Neural cell (in vitro differentiated cells): Measurements from ENCODE around the gene PFDN6. TPM values are rescaled to one million over a fixed set of nuclear protein-coding genes. Genes with fewer than 3 reads are reported as not detected.

Source experiments
- H2AFZ ChIP-seq: fragments of 200-600, 300-800 bp; sonication (generic), shearing (Covaris generic); 2 replicates; pipeline ENCODE4 v1.6.0; 2014; ENCODE audit warnings: low read depth, mild to moderate bottlenecking, antibody characterized with exemption, low read length, moderate library complexity
- H3F3A ChIP-seq: fragments of 200-600 bp; shearing (Covaris generic); 2 replicates; pipeline ENCODE4 v1.6.1; 2016; ENCODE audit warnings: mild to moderate bottlenecking, moderate library complexity, mixed read lengths, antibody characterized with exemption, low read length; ENCODE audit not compliant: insufficient read depth, poor library complexity, severe bottlenecking
- H3K27ac ChIP-seq: fragments of 200-600, 300-800 bp; sonication (generic), shearing (Covaris generic); 2 replicates; pipeline ENCODE4 v1.5.1; 2014; ENCODE audit warnings: mild to moderate bottlenecking, low read length, moderate library complexity
- H3K27me3 ChIP-seq: fragments of 300-800, 200-600 bp; sonication (generic), shearing (Covaris generic); 2 replicates; pipeline ENCODE4 v1.6.0; 2014; ENCODE audit warnings: mild to moderate bottlenecking, low read depth, low read length, moderate library complexity; ENCODE audit not compliant: insufficient read depth
- H3K36me3 ChIP-seq: fragments of 300-800, 200-600 bp; sonication (generic), shearing (Covaris generic); 2 replicates; pipeline ENCODE4 v1.5.1; 2014; ENCODE audit warnings: mild to moderate bottlenecking, antibody characterized with exemption, low read length, moderate library complexity; ENCODE audit not compliant: insufficient read depth
- H3K4me2 ChIP-seq: fragments of 300-800, 200-600 bp; sonication (generic), shearing (Covaris generic); 2 replicates; pipeline ENCODE4 v1.6.0; 2014; ENCODE audit warnings: mild to moderate bottlenecking, low read length
- H3K4me3 ChIP-seq: fragments of 300-800, 200-600 bp; sonication (generic), shearing (Covaris generic); 2 replicates; pipeline ENCODE4 v1.5.1; 2014; ENCODE audit warnings: mild to moderate bottlenecking, low read length, moderate library complexity
- H3K79me2 ChIP-seq: fragments of 200-600 bp; shearing (Covaris generic); replicated peaks from 2 replicates; pipeline ENCODE4 v1.6.0; 2014; ENCODE audit warnings: mild to moderate bottlenecking, low read length, moderate library complexity; ENCODE audit not compliant: insufficient read depth
- H3K9ac ChIP-seq: fragments of 300-800, 200-600 bp; sonication (generic), shearing (Covaris generic); 2 replicates; pipeline ENCODE4 v1.6.1; 2016; ENCODE audit warnings: mild to moderate bottlenecking, low read length, mixed read lengths
- H3K9me2 ChIP-seq: fragments of 200-600 bp; shearing (Covaris generic); 2 replicates; pipeline ENCODE4 v1.6.1; 2016; ENCODE audit warnings: mild to moderate bottlenecking, low read length, mixed read lengths; ENCODE audit not compliant: insufficient read depth
- H3K9me3 ChIP-seq: fragments of 200-600, 300-800 bp; sonication (generic), shearing (Covaris generic); 2 replicates; pipeline ENCODE4 v1.6.1; 2016; ENCODE audit warnings: mild to moderate bottlenecking, mixed run types, low read length, moderate library complexity, mixed read lengths
- H4K20me1 ChIP-seq: fragments of 200-600 bp; shearing (Covaris generic); 2 replicates; pipeline ENCODE4 v1.6.1; 2016; ENCODE audit warnings: mild to moderate bottlenecking, mixed run types; ENCODE audit not compliant: insufficient read depth
- CTCF ChIP-seq: fragments of 450-650 bp; IDR thresholded peaks from 2 replicates; pipeline ENCODE4 v1.5.1; 2014; ENCODE audit warnings: antibody characterized with exemption, mild to moderate bottlenecking, moderate library complexity; ENCODE audit not compliant: poor library complexity, severe bottlenecking
- EP300 ChIP-seq: fragments of 450-650 bp; conservative IDR thresholded peaks from 2 replicates; pipeline ENCODE4 v1.6.1; 2014; ENCODE audit warnings: antibody characterized with exemption, mild to moderate bottlenecking, moderate library complexity; ENCODE audit not compliant: poor library complexity, severe bottlenecking
- EZH2 ChIP-seq: fragments of 200-600, 300-800 bp; shearing (Covaris generic), sonication (generic); IDR thresholded peaks from 2 replicates; pipeline ENCODE4 v1.6.1; 2014; ENCODE audit warnings: antibody characterized with exemption, low read length, borderline replicate concordance, mild to moderate bottlenecking; ENCODE audit not compliant: insufficient read depth, poor library complexity, severe bottlenecking
- MXI1 ChIP-seq: fragments of 450-650 bp; conservative IDR thresholded peaks from 2 replicates; pipeline ENCODE4 v1.6.1; 2014; ENCODE audit warnings: antibody characterized with exemption, mild to moderate bottlenecking; ENCODE audit not compliant: poor library complexity, severe bottlenecking
- POLR2AphosphoS5 ChIP-seq: IDR thresholded peaks from 2 replicates; pipeline ENCODE4 v1.6.1; 2012
- RAD21 ChIP-seq: fragments of 450-650 bp; conservative IDR thresholded peaks from 2 replicates; pipeline ENCODE4 v1.6.1; 2014; ENCODE audit warnings: antibody characterized with exemption, mild to moderate bottlenecking, moderate library complexity
- REST ChIP-seq: IDR thresholded peaks from 2 replicates; pipeline ENCODE4 v1.6.1; 2012; ENCODE audit warnings: borderline replicate concordance
- SMC3 ChIP-seq: fragments of 450-650 bp; conservative IDR thresholded peaks from 2 replicates; pipeline ENCODE4 v1.6.1; 2014; ENCODE audit warnings: antibody characterized with exemption, mild to moderate bottlenecking, moderate library complexity; ENCODE audit not compliant: poor library complexity
- TAF1 ChIP-seq: IDR thresholded peaks from 2 replicates; pipeline ENCODE4 v1.6.1; 2012; ENCODE audit warnings: low read depth
- polyA plus RNA-seq: library from polyadenylated mRNA; depleted of rRNA; stranded (reverse); fragments of >200 nt; gene quantifications from 2 replicates; pipeline ENCODE4 v1.2.3, GENCODE V29; 2014

Gene PFDN6
- polyA plus RNA-seq, 1 donor from 2014 or later, result 109 TPM

DNA sequence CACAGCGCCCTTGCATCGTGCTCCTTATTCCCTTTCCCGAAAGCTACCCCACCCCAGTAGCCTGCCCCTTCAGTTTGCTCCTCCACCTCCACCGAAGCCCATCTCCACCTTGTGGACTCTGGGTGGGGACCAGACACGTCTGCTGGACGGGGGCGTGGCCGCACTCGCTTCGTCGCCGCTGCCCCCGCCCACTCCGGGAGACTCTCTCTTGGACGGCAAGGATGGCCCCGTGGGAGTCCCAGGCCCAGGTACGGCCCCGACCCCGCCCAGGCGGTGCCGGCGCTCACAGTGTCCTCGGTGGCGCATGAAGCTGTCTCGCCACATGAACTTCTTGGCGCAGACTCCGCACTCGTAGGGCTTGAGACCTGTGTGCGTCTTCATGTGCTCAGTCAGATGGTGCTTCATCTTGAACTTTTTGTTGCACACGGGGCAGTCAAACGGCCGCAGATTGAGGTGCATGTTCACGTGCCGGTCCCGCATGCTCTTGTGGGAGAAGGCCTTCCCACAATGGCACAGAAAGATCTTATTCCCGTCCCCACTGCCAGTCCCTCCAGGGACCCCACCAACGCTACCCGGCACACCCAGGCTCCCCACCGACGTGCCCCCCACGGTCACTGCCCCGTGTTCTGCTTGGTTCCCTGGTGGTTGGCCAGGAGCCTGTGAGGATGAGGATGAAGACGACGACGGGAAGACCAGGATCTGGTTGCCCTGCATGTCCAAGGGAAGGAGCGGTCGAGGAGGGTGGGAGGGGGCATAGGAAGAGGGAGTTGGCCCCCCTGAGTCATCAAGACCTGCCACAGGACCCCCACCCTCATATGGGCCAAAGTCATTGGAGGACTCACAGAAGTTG lies 25.8 kb downstream of the PFDN6 start:
- TF ChIP-seq CTCF, result no peak
- H3K9me3 ChIP-seq, result no peaks in the 10 kb centered on the region
- H3K4me2 ChIP-seq, result no peak overlapping the region
- H3K9me2 ChIP-seq, result no peaks in the 10 kb centered on the region
- H3K79me2 ChIP-seq, result peaks cover 3% of the 10 kb centered on the region
- H3K36me3 ChIP-seq, result peaks cover 4% of the 10 kb centered on the region
- H3F3A ChIP-seq, result peaks cover 6% of the 10 kb centered on the region
- peaks cover 25% of the 10 kb centered on the region for H3K27me3 ChIP-seq
- no peak overlapping the region for H2AFZ ChIP-seq
- no peaks in the 10 kb centered on the region for H4K20me1 ChIP-seq
- H3K4me3 ChIP-seq, result no peak overlapping the region
- H3K9ac ChIP-seq, result no peak overlapping the region
- H3K27ac ChIP-seq, result no peak overlapping the region

DNA sequence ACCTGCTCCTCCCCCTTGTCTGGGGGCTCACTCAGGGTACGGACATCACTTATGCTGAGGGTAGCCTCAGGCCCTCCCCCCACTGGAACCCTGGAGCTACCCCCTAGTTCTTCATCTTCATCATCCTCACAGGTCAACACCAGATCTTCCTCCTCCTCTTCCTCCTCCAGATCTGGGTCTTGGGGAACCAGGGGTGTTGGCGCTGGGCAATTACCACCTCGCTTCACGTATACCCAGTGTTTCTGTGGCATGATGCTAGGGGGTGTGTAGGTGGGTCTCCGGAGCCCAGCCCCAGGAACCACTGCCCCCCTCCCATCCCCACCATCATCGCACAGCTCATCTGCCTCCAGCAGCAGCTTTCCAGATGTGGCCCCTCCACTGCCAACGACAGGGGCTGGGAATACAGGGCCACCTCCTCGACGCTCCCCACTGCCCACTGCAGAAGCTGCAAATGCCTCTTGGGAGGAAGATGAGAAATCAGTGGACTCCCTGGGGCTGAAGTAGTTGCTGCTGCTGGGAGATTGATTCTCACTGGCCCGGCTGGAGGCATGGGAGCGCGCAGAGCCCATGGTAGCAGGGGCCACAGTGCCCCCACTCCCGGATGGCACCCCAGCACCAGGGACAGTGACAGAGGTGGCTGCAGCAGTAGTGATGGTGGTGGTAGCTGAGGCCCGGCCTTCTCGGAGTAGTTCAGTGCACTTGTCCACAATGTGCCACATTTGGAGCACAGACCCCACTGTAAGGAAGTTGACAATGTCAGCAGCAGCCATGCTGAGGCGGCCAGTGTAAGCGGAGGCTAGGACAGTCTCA lies 26.6 kb downstream of the PFDN6 start:
- Histone ChIP-seq H2AFZ (no peak overlapping the region), H3K4me3 (no peak overlapping the region), H3F3A (peaks cover 6% of the 10 kb centered on the region), H3K4me2 (no peak overlapping the region), H3K27ac (no peak overlapping the region), H4K20me1 (no peaks in the 10 kb centered on the region), H3K9me2 (no peaks in the 10 kb centered on the region), H3K9ac (no peak overlapping the region), H3K36me3 (peaks cover 4% of the 10 kb centered on the region), H3K9me3 (no peaks in the 10 kb centered on the region), H3K27me3 (peaks cover 25% of the 10 kb centered on the region), H3K79me2 (peaks cover 6% of the 10 kb centered on the region)
- TF ChIP-seq SMC3, result no peak
- no peak for TF ChIP-seq REST
- no peak for TF ChIP-seq MXI1
- TF ChIP-seq EZH2, result no peak
- no peak for TF ChIP-seq EP300
- no peak for TF ChIP-seq TAF1
- TF ChIP-seq POLR2AphosphoS5, result no peak
- TF ChIP-seq RAD21, result no peak
- no peak for TF ChIP-seq CTCF
